ENCODE data around the gene B3GNT4. TPM values are rescaled to one million over a fixed set of nuclear protein-coding genes. Genes with fewer than 3 reads are reported as not detected.

B3GNT4 gene
- total RNA-seq = 1 to 10 TPM; 1.3 to 6.0 TPM
- polyA plus RNA-seq (ENCODE audit: insufficient read length in 2 of 2) = 1 to 10 TPM; 4.5 to 7.6 TPM
- long read RNA-seq, donor 1, partial matches to known transcripts = 0 of 3 reads
- long read RNA-seq, donor 1, other reads (novel, unspliced or antisense) = 0 of 3 reads
- long read RNA-seq, donor 2, partial matches to known transcripts = 0 of 5 reads
- long read RNA-seq, donor 2, other reads (novel, unspliced or antisense) = 0 of 5 reads
- long read RNA-seq, donor 3, partial matches to known transcripts = 0 of 3 reads
- long read RNA-seq, donor 3, other reads (novel, unspliced or antisense) = 0 of 3 reads
- long read RNA-seq, donor 4 = 0 reads

DNA sequence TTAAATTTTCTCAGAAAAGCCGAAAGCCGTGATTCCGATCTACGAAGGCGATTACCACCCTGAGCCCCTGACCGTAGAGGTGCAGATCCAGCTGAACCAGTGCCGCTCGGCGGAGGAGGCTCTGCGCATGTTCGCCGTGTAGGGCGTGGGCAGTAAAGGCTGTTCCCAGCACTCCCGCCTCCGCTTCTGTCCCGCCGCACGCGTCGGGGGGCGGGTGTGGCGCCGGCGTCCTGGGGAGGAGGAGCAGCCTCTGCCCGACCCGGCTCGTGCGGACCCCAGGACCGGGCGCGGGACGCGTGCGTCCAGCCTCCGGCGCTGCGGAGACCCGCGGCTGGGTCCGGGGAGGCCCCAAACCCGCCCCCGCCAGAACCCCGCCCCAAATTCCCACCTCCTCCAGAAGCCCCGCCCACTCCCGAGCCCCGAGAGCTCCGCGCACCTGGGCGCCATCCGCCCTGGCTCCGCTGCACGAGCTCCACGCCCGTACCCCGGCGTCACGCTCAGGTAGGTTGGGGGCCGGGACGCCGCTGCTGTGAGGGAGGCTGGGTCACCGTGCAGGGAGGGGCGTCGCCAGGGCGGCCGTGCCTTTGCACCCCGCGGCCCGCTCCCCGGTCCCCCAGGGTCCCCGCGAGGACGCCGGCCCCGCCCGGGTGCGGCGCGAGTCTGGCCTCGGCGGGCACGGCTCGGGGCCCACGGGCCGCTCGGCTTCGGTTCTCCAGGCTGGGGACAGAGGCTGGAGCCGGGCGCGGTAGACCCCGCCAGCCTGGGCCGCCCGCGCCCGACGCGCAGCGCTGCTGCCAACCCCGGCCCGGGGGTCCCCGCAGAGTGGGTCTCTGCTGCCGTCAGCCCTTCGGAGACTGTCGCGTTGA is at the start of gene B3GNT4:
Gene B3GNT4, plus strand, starts transcription at position 409 of the 866 bp plus-strand sequence. CDS start 910 bp downstream, outside the sequence.
- Histone ChIP-seq H3K27me3 (ENCODE audit: control insufficient read depth, insufficient read depth, low read length) (peaks cover 39% of the 10 kb centered on the region), H3K4me3 (ENCODE audit: low read depth, low read length) (peak within 1 kb of the TSS; percentile 48), H3K27ac (ENCODE audit: low read depth, low read length) (no peak within 1 kb of the TSS), H3K9me3 (ENCODE audit: control insufficient read depth, insufficient read depth, low read length) (no peaks in the 10 kb centered on the region), H3K36me3 (ENCODE audit: control insufficient read depth, insufficient read depth, low read length) (peaks cover 36% of the 10 kb centered on the region), H3K4me1 (ENCODE audit: control insufficient read depth, insufficient read depth, low read length) (peaks cover 24% of the 10 kb centered on the region)
- under 1% methylated on average over 102 of the region's 104 CpGs for WGBS (ENCODE audit: insufficient coverage)
- DNase-seq (ENCODE audit: low read depth in 4 of 6, low spot score in 6 of 6) = peak in 5 of 6 donors; percentile 37 to 89 (median 41)

- no peaks in the 10 kb centered on the region for H3K36me3 ChIP-seq (ENCODE audit: control insufficient read depth, insufficient read depth, low read length)
- WGBS (ENCODE audit: insufficient coverage) = 56% methylated on average over 7 of the region's 10 CpGs
- no peak for DNase-seq (ENCODE audit: low read depth in 4 of 6, low spot score in 6 of 6)
Observed at GRCh38 chr12:122155705-122156104, 47.8 kb upstream of the B3GNT4 start.

GRCh38 chr12:122158700-122159285 is 44.7 kb upstream of the B3GNT4 start:
- no peaks in the 10 kb centered on the region for H3K27me3 ChIP-seq (ENCODE audit: control insufficient read depth, insufficient read depth, low read length)
- H3K36me3 ChIP-seq (ENCODE audit: control insufficient read depth, insufficient read depth, low read length) = no peaks in the 10 kb centered on the region
- no peak overlapping the region for H3K27ac ChIP-seq (ENCODE audit: low read depth, low read length)
- WGBS (ENCODE audit: insufficient coverage) = 95% methylated on average over 3 of the region's 7 CpGs
- H3K4me1 ChIP-seq (ENCODE audit: control insufficient read depth, insufficient read depth, low read length) = no peaks in the 10 kb centered on the region
- H3K9me3 ChIP-seq (ENCODE audit: control insufficient read depth, insufficient read depth, low read length) = no peaks in the 10 kb centered on the region
- no peak overlapping the region for H3K4me3 ChIP-seq (ENCODE audit: low read depth, low read length)
- no peak for DNase-seq (ENCODE audit: low read depth in 4 of 6, low spot score in 6 of 6)

More at GRCh38 chr12:122155705-122156104, 47.8 kb upstream of the B3GNT4 start:
- Histone ChIP-seq H3K4me3 (ENCODE audit: low read depth, low read length) (no peak overlapping the region), H3K9me3 (ENCODE audit: control insufficient read depth, insufficient read depth, low read length) (no peaks in the 10 kb centered on the region), H3K4me1 (ENCODE audit: control insufficient read depth, insufficient read depth, low read length) (no peaks in the 10 kb centered on the region), H3K27ac (ENCODE audit: low read depth, low read length) (no peak overlapping the region), H3K27me3 (ENCODE audit: control insufficient read depth, insufficient read depth, low read length) (no peaks in the 10 kb centered on the region)

GRCh38 chr12:122159882-122160281 is 43.6 kb upstream of the B3GNT4 start:
- Histone ChIP-seq H3K4me1 (ENCODE audit: control insufficient read depth, insufficient read depth, low read length) (no peaks in the 10 kb centered on the region), H3K27me3 (ENCODE audit: control insufficient read depth, insufficient read depth, low read length) (no peaks in the 10 kb centered on the region), H3K9me3 (ENCODE audit: control insufficient read depth, insufficient read depth, low read length) (no peaks in the 10 kb centered on the region), H3K27ac (ENCODE audit: low read depth, low read length) (no peak overlapping the region), H3K4me3 (ENCODE audit: low read depth, low read length) (no peak overlapping the region), H3K36me3 (ENCODE audit: control insufficient read depth, insufficient read depth, low read length) (no peaks in the 10 kb centered on the region)
- no CpG with 5 or more reads among the region's 4 CpGs for WGBS (ENCODE audit: insufficient coverage)
- DNase-seq (ENCODE audit: low read depth in 4 of 6, low spot score in 6 of 6) = peak in 1 of 6 donors; percentile 21

DNA sequence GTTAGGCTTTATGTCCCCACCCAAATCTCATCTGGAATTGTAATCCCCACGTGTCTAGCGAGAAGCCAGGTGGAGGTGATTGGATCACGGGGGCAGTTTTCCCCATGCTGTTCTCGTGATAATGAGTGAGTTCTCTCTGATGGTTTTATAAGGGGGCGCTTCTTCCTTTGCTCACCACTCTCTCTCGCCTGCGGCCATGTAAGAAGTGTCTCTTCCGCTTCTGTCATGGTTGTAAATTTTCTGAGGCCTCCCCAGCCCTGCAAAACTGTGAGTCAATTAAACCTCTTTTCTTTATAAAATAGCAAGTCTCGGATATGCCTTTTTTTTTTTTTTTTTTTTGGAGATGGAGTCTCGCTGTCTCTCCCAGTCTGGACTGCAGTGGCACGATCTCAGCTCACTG is 42.7 kb upstream of the B3GNT4 start:
- H3K27me3 ChIP-seq (ENCODE audit: control insufficient read depth, insufficient read depth, low read length) = no peaks in the 10 kb centered on the region
- H3K27ac ChIP-seq (ENCODE audit: low read depth, low read length) = no peak overlapping the region
- WGBS (ENCODE audit: insufficient coverage) = 83% methylated on average over 2 of the region's 11 CpGs
- H3K4me1 ChIP-seq (ENCODE audit: control insufficient read depth, insufficient read depth, low read length) = no peaks in the 10 kb centered on the region
- H3K36me3 ChIP-seq (ENCODE audit: control insufficient read depth, insufficient read depth, low read length) = no peaks in the 10 kb centered on the region
- no peaks in the 10 kb centered on the region for H3K9me3 ChIP-seq (ENCODE audit: control insufficient read depth, insufficient read depth, low read length)
- H3K4me3 ChIP-seq (ENCODE audit: low read depth, low read length) = no peak overlapping the region
- no peak for DNase-seq (ENCODE audit: low read depth in 4 of 6, low spot score in 6 of 6)

GRCh38 chr12:122161682-122162081 is 41.8 kb upstream of the B3GNT4 start:
- Histone ChIP-seq H3K4me1 (ENCODE audit: control insufficient read depth, insufficient read depth, low read length) (no peaks in the 10 kb centered on the region), H3K36me3 (ENCODE audit: control insufficient read depth, insufficient read depth, low read length) (no peaks in the 10 kb centered on the region), H3K4me3 (ENCODE audit: low read depth, low read length) (no peak overlapping the region), H3K27me3 (ENCODE audit: control insufficient read depth, insufficient read depth, low read length) (no peaks in the 10 kb centered on the region), H3K9me3 (ENCODE audit: control insufficient read depth, insufficient read depth, low read length) (no peaks in the 10 kb centered on the region), H3K27ac (ENCODE audit: low read depth, low read length) (no peak overlapping the region)
- 100% methylated on average over 3 of the region's 8 CpGs for WGBS (ENCODE audit: insufficient coverage)
- no peak for DNase-seq (ENCODE audit: low read depth in 4 of 6, low spot score in 6 of 6)

DNA sequence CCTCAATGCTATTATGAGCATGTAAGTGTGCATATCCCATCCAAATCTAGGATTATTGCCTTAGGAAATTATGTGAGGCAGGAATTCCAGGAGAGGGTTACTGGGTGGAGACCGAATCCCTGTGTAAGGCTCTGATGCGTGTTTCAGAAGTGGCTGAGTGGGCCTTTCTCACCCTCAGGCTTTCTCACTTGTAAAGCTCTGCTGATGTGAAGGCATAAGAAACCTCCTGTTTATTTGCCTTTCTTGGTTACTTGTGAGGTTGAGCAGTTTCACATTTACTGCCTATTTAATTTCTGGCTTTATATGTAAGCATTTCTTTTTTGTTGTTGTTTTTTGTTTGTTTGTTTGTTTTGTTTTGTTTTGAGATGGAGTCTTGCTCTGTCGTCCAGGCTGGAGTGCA is 40.5 kb upstream of the B3GNT4 start:
- no peak for DNase-seq (ENCODE audit: low read depth in 4 of 6, low spot score in 6 of 6)
- Histone ChIP-seq H3K27ac (ENCODE audit: low read depth, low read length) (no peak overlapping the region), H3K4me1 (ENCODE audit: control insufficient read depth, insufficient read depth, low read length) (no peaks in the 10 kb centered on the region), H3K36me3 (ENCODE audit: control insufficient read depth, insufficient read depth, low read length) (no peaks in the 10 kb centered on the region), H3K27me3 (ENCODE audit: control insufficient read depth, insufficient read depth, low read length) (no peaks in the 10 kb centered on the region), H3K4me3 (ENCODE audit: low read depth, low read length) (no peak overlapping the region), H3K9me3 (ENCODE audit: control insufficient read depth, insufficient read depth, low read length) (no peaks in the 10 kb centered on the region)
- 100% methylated on average over 1 of the region's 3 CpGs for WGBS (ENCODE audit: insufficient coverage)

DNA sequence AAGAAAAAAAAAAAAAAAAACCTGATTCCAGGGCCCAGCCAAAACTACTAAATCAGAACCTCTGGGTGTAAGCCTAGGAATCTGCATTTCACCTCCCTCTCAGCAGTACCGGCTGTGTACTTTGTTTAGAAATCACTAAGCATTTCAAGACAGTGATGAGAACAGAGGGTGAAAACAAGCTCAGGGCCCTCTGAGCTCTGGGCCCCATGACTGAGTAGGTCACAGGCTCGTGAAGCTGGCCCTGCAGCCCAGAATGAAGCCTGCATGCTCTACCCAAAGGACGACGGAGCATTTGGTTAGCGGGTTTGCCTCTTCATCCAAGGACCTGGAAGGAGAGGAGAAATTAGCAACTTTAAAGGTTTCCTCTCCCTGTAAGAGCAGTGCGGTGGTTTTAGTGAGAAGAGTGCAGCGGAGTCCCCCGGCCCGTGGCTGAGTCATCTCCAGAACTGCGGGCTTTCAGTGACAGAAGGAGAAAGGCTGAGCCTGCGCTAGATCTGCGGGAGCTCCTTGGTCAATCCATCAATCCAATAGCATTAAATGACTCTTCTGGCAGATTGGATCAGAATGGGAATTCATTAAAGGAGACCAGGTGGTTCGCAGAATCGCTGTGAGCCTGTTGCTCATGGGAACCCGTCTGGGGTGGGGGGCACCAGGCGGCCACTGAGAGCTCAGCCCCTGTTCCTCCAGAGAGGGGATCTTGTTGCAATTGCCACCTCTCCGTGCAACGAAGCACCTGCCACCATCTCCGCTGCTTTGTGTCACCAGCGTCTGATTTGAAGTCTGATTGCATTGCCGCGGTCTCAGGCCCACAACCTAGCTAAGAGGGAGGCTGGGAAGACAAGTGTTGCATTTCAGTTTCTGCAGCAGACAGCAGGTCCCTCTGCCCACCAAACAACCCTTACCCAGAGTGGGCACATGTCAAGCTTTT is 36.8 kb upstream of the B3GNT4 start:
- peak in 1 of 6 donors; percentile 32 for DNase-seq (ENCODE audit: low read depth in 4 of 6, low spot score in 6 of 6)
- Histone ChIP-seq H3K4me3 (ENCODE audit: low read depth, low read length) (no peak overlapping the region), H3K36me3 (ENCODE audit: control insufficient read depth, insufficient read depth, low read length) (no peaks in the 10 kb centered on the region), H3K27ac (ENCODE audit: low read depth, low read length) (no peak overlapping the region), H3K27me3 (ENCODE audit: control insufficient read depth, insufficient read depth, low read length) (no peaks in the 10 kb centered on the region), H3K4me1 (ENCODE audit: control insufficient read depth, insufficient read depth, low read length) (no peaks in the 10 kb centered on the region), H3K9me3 (ENCODE audit: control insufficient read depth, insufficient read depth, low read length) (no peaks in the 10 kb centered on the region)
- 66% methylated on average over 14 of the region's 22 CpGs for WGBS (ENCODE audit: insufficient coverage)

All from spinal cord (tissue), 10 donors.